Adrenal gland (tissue), 5 donors: ENCODE data around the gene HSPB2.

Source experiments
- POLR2A ChIP-seq, 2 donors: fragments of 450-650 bp; IDR thresholded peaks; one replicate each; pipeline ENCODE4 v1.6.1; 2017; ENCODE audit warnings: antibody characterized with exemption in 2 of 2, mild to moderate bottlenecking in 2 of 2, moderate library complexity in 1 of 2
- TF ChIP-seq, protein P1 (sequence below), 6 experiments: fragments of 450-650 bp in 4 of 6; fragments of 200-600 bp in 2 of 6; sonication (generic) in 1 of 6; IDR thresholded peaks; 1 replicate in 5 of 6; 2 replicates in 1 of 6; pipeline versions ENCODE4 v1.5.1 to v1.8.0; 2016 to 2021; ENCODE audit warnings: antibody characterized with exemption in 6 of 6, mild to moderate bottlenecking in 2 of 6, moderate library complexity in 1 of 6
- donor health status: DM: no; HTN: no; CAD: no.

DNA sequence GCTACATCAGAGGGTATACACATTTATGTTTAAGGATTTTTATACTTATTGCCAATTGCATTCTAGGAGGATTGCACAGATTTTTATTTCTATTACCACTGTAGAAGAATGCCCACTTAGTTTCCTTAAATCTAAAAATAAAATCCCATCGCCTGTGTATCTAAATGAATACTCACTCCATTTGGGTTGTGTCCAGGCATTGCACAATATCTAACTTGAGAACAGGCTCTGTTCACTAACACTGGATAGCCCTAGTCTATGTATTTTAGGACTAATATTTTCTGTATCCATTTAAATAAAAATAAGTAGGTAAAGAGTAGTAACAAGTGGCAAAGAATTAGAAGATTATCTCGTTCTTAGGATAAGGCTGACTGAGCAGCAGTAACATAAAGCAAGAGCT is 10.3 kb downstream of the HSPB2 start:
- TF ChIP-seq, protein P1, sequence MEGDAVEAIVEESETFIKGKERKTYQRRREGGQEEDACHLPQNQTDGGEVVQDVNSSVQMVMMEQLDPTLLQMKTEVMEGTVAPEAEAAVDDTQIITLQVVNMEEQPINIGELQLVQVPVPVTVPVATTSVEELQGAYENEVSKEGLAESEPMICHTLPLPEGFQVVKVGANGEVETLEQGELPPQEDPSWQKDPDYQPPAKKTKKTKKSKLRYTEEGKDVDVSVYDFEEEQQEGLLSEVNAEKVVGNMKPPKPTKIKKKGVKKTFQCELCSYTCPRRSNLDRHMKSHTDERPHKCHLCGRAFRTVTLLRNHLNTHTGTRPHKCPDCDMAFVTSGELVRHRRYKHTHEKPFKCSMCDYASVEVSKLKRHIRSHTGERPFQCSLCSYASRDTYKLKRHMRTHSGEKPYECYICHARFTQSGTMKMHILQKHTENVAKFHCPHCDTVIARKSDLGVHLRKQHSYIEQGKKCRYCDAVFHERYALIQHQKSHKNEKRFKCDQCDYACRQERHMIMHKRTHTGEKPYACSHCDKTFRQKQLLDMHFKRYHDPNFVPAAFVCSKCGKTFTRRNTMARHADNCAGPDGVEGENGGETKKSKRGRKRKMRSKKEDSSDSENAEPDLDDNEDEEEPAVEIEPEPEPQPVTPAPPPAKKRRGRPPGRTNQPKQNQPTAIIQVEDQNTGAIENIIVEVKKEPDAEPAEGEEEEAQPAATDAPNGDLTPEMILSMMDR (IDR thresholded peaks at IDR 0.05) = no peak
- TF ChIP-seq POLR2A (IDR thresholded peaks at IDR 0.05) = no peak
